Measurements from ENCODE around the gene KCNAB2.
A peak's percentile ranks its signal among the peaks of the same experiment; 100 is the strongest.
"Not testable (repeated sequence)": the region's sequence is repeated elsewhere in the genome, so short reads cannot be mapped to it uniquely, and the experiment has no call there.

KCNAB2 gene

GRCh38 chr1:6009120-6010040 is 36.3 kb upstream of the KCNAB2 start:
- FAIRE-seq (no peak), DNase-seq (ENCODE audit: low spot score) (no peak)

DNA sequence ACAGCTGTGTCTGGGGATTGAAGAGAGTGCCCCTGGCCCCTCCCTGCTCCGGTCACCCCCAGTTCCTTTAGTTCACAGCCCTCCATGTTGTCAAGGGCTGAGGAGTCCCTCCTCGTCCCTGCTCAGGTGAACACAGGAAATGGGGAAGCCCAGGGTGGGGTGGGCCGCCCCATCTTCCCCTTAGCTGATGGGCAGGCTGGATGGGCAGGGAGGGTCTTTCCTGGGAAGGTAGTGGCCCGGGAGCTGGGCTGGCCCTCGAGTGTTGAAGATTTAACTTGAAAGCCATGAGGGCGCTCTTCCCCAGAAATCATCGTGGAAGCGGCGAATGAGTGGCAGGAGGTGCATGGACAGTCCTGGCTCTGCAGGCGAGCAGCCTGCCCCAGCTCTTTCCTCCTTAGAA is 35.1 kb upstream of the KCNAB2 start:
- FAIRE-seq, result no peak
- no peak for DNase-seq (ENCODE audit: low spot score)

DNA sequence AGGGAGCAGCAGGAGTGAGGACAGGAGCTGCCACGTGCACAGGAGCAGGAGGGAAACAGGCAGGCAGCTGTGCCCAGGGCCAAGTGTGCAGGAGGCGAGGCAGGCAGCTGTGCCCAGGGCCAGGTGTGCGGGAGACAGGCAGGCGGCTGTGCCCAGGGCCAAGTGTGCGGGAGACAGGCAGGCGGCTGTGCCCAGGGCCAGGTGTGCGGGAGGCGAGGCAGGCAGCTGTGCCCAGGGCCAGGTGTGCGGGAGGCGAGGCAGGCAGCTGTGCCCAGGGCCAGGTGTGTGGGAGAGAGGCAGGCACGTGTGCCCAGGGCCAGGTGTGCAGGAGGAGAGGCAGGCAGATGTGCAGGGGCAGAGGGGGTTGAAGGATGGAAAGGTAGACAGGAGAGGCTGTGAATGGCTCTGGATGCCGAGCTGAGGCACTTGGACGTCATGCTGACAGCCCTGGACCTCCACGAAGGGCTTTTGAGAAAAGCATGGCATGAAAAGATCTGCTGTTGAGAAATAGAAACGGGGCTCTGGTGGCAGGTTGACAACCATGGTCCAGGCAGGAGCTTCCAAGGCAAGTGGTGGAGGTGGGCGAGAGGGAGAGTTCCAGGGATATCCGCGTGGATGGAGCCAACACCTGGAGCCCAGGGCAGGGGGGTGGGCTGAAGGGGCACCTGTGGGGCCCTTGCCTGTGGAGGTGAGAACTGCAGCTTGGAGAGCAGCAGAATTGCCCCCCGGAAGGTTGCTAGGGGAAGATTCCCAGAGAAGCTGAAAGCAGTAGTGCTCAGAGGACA is 34.3 kb upstream of the KCNAB2 start:
- no peak for FAIRE-seq
- DNase-seq (ENCODE audit: low spot score), result no peak

DNA sequence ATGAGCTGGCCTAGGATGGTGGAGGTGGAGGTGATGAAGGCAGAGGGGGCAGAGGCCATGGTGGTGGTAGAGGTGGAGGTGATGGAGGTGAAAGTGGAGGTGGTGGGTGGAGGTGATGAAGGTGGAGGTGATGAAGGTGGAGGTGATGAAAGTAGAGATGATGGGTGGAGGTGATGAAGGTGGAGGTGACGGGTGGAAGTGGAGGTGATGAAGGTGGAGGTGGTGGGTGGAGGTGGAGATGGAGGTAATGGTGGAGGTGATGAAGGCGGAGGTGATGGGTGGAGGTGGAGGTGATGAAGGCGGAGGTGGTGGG is 33.8 kb upstream of the KCNAB2 start:
- FAIRE-seq (no peak), DNase-seq (ENCODE audit: low spot score) (no peak)

GRCh38 chr1:6012529-6013318 is 33.0 kb upstream of the KCNAB2 start:
- FAIRE-seq, result no peak
- DNase-seq (ENCODE audit: low spot score), result no peak

DNA sequence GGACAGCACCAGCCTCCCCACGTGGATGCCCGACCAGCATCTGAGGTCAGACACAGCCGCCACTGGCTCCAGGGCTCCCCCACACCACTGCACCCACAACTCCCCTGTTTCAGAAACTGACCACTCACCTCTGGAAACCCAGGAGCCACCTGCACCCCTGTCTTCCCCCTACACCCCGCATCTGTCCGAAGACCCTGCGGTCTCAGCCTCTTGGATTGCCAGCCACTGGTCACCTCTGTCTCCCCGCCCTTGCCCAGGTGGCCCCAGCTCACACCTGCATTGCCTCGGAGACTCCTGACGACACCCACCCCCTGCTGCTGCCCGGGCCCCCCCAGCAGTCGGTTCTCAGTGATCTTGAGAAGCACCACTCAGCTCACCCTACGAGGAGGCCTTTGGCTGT is 32.2 kb upstream of the KCNAB2 start:
- DNase-seq (ENCODE audit: low spot score) (no peak), FAIRE-seq (no peak)

- FAIRE-seq (no peak), DNase-seq (ENCODE audit: low spot score) (no peak)
Measured at GRCh38 chr1:6014130-6014999, 31.3 kb upstream of the KCNAB2 start.

DNA sequence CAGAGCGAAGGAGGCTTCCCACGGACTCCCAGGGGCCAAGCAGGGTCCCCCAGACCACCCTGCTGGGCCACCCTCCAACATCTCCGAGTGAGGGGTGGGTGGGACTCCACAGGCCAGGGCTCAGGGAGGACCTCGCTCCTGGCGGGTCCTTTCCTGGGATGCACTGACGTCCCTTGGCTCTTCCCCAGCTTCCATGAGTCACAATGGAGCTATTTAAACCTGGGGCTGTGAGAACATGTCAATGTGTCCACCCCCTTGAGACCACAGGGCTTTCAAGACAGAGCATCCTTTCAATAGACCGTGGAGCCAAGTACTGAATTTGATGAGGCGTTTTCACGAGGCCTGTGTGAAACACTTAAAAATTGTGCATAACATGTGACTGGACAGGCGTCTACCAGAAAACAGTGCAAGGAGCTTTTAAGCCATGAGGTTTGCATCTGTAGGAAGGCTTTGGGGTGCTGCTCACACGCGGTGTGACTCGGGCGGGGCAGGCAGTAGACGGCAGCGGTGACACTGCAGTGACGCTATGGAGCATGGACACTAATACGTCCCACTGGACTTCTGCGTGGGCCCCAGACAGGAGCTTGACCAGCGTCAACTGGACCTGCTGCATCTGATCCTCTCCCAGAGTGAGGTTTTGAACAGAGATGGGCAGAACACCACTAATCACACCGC is 29.4 kb upstream of the KCNAB2 start:
- FAIRE-seq, result no peak
- peak; percentile 17 for DNase-seq (ENCODE audit: low spot score)

GRCh38 chr1:6017654-6018053 is 28.0 kb upstream of the KCNAB2 start:
- not testable (repeated sequence) for FAIRE-seq; DNase-seq (ENCODE audit: low spot score)

GRCh38 chr1:6019166-6019845 is 26.4 kb upstream of the KCNAB2 start:
- no peak for DNase-seq (ENCODE audit: low spot score)
- FAIRE-seq, result no peak

DNA sequence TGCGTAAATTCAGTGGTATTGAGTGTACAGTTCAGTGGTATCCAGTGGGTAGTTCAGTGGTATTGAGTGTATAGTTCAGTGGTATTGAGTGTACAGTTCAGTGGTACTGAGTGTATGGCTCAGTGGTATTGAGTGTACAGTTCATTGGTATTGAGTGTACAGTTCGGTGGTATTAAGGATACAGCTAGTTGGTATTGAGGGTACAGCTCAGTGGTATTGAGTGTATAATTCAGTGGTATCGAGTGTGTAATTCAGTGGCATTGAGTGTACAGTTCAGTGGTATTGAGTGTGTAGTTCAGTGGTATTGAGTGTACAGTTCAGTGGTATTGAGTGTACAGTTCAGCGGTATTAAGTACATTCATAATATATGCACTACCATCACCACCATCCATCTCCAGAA is 23.5 kb upstream of the KCNAB2 start:
- FAIRE-seq (no peak), DNase-seq (ENCODE audit: low spot score) (no peak)

DNA sequence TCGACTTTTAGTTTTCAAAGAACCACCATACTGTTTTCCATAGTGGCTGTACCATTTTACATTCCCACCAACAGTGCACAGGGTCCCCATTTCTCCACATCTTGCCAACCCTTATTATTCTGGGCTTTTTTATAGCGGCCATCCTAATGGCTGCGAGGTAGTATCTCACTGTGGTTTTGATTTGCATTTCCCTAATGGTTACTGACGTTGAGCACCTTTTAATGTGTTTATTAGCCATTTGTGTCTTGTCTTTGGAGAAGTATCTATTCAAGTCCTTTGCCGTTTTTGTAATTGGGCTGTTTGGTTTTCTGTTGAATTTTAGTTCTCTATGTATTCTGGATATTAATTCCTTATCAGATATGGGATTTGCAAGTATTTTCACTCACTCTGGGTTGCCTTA is 22.3 kb upstream of the KCNAB2 start:
- FAIRE-seq, result no peak
- no peak for DNase-seq (ENCODE audit: low spot score)

GRCh38 chr1:6024376-6024775 is 21.3 kb upstream of the KCNAB2 start:
- DNase-seq (ENCODE audit: low spot score), result no peak
- no peak for FAIRE-seq

GRCh38 chr1:6025269-6026094 is 20.2 kb upstream of the KCNAB2 start:
- DNase-seq (ENCODE audit: low spot score) (no peak), FAIRE-seq (no peak)

- DNase-seq (ENCODE audit: low spot score) (peak; percentile 40), FAIRE-seq (no peak)
Measured at GRCh38 chr1:6026095-6026809, 19.4 kb upstream of the KCNAB2 start.

DNA sequence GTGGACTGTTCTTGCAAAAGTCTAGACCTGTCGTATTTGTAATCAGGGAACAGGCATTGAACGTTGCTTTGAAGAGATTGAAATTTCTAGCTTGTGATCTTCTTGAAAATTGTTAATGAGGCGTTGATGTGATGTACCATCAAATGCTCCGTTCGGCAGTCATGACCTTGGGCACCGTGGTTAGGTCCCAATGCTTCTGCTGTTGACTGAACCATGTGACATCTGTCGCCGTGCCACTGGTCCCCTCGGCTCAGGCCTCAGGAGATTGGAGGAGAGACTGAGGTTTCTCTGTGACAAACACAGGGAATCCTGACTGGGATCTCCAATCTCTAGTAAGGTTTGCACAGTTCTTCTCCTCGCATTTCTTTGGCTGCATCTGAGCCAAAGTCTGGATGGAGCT is 18.1 kb upstream of the KCNAB2 start:
- DNase-seq (ENCODE audit: low spot score) (no peak), FAIRE-seq (no peak)

DNA sequence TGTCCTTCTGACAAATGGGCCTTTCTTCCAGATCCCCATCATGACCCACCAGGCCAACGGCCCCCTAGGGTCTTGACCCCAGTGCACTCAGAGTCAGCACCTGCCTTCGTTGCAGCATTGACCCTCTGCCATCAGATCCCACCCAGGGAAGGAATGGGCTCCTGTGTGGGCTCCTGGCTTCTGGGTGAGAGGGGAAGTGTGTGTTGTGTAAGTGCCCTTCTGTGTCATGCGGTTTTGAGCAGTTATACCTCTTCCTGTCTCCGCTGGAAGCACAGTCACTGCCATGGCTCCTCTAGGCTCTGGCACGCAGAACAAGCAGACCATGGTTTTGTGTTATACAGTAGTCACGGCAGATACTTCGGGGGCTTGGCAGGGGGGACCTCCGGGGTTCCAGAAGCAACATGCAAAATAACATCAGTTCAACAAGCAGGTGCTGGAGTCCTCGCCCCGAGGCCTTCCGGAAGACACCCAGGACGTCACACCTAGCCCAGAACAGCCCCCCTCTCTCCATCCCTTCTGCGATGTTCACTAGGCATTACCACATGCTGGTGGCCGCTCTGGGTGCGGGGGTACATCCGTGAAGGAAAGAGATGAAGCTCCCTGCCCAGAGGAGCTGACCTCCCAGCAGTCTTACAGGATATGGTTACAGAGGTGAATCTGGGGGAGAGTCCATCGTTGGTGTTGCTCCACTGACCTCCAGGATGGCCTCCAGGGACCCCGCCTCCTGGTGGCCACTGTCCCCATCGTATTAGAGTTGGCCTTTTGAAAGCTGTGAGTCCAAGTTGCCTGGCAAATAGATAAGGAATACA is 17.4 kb upstream of the KCNAB2 start:
- DNase-seq (ENCODE audit: low spot score), result no peak
- no peak for FAIRE-seq
